Measurements from ENCODE around the gene RFX7.

RFX7 gene

GRCh38 chr15:56056626-56057025, 187.1 kb downstream of the RFX7 start:
- no peak overlapping the region for H2BK5ac ChIP-seq (ENCODE audit: low read length)
- H2BK15ac ChIP-seq (replicated peaks; ENCODE audit: low read depth) = no peak overlapping the region
- no peak overlapping the region for H4K5ac ChIP-seq (ENCODE audit: low read length)
- no peak overlapping the region for H3K4ac ChIP-seq (ENCODE audit: low read depth, low read length)
- H3K23ac ChIP-seq (ENCODE audit: low read length) = no peak overlapping the region
- no peak overlapping the region for H3K4me2 ChIP-seq (ENCODE audit: low read length)
- no peaks in the 10 kb centered on the region for H3K4me1 ChIP-seq (ENCODE audit: control insufficient read depth, low read depth, low read length)
- no CpG with 5 or more reads among the region's 7 CpGs for WGBS (ENCODE audit: extremely low coverage, insufficient coverage, low lambda C conversion rate)
- no peak overlapping the region for H3K27ac ChIP-seq (ENCODE audit: low read depth, low read length)
- no peaks in the 10 kb centered on the region for H3K79me2 ChIP-seq (ENCODE audit: control insufficient read depth, insufficient read depth, low read length)
- no peak overlapping the region for H3K4me3 ChIP-seq (ENCODE audit: low read length)
- no peaks in the 10 kb centered on the region for H3K79me1 ChIP-seq (ENCODE audit: low read length)
- no peak overlapping the region for H4K8ac ChIP-seq (ENCODE audit: low read depth, low read length)
- H3K36me3 ChIP-seq (ENCODE audit: control insufficient read depth, insufficient read depth, low read length) = no peaks in the 10 kb centered on the region
- H3K56ac ChIP-seq (ENCODE audit: low read length) = no peak overlapping the region
- H2BK120ac ChIP-seq (ENCODE audit: low read depth, low read length) = no peak overlapping the region
- peak; percentile 76 for DNase-seq
- no peak overlapping the region for H3K18ac ChIP-seq (ENCODE audit: low read length)
- H3K27me3 ChIP-seq (ENCODE audit: insufficient read depth, low read length, poor library complexity) = no peaks in the 10 kb centered on the region
- no peak overlapping the region for H3K9ac ChIP-seq (ENCODE audit: low read length)
- H2AK5ac ChIP-seq (ENCODE audit: low read length) = no peak overlapping the region

GRCh38 chr15:56053046-56053400, 190.7 kb downstream of the RFX7 start:
- Histone ChIP-seq H3K4me1 (ENCODE audit: control insufficient read depth, low read depth, low read length) (no peaks in the 10 kb centered on the region), H3K4ac (ENCODE audit: low read depth, low read length) (no peak overlapping the region), H2AK5ac (ENCODE audit: low read length) (no peak overlapping the region), H4K5ac (ENCODE audit: low read length) (no peak overlapping the region), H3K18ac (ENCODE audit: low read length) (no peak overlapping the region), H2BK120ac (ENCODE audit: low read depth, low read length) (no peak overlapping the region), H3K79me1 (ENCODE audit: low read length) (no peaks in the 10 kb centered on the region), H3K79me2 (ENCODE audit: control insufficient read depth, insufficient read depth, low read length) (no peaks in the 10 kb centered on the region), H3K27me3 (ENCODE audit: insufficient read depth, low read length, poor library complexity) (no peaks in the 10 kb centered on the region), H3K4me2 (ENCODE audit: low read length) (no peak overlapping the region), H2BK5ac (ENCODE audit: low read length) (no peak overlapping the region), H3K56ac (ENCODE audit: low read length) (no peak overlapping the region), H3K36me3 (ENCODE audit: control insufficient read depth, insufficient read depth, low read length) (no peaks in the 10 kb centered on the region), H3K9ac (ENCODE audit: low read length) (no peak overlapping the region), H3K4me3 (ENCODE audit: low read length) (no peak overlapping the region), H2BK15ac (replicated peaks; ENCODE audit: low read depth) (no peak overlapping the region), H3K23ac (ENCODE audit: low read length) (no peak overlapping the region), H4K8ac (ENCODE audit: low read depth, low read length) (no peak overlapping the region), H3K27ac (ENCODE audit: low read depth, low read length) (no peak overlapping the region)
- DNase-seq = peak; percentile 27

GRCh38 chr15:56052395-56053045, 191.2 kb downstream of the RFX7 start:
- Histone ChIP-seq H3K56ac (ENCODE audit: low read length) (no peak overlapping the region), H3K4me3 (ENCODE audit: low read length) (no peak overlapping the region), H2BK5ac (ENCODE audit: low read length) (no peak overlapping the region), H3K79me1 (ENCODE audit: low read length) (no peaks in the 10 kb centered on the region), H3K4me1 (ENCODE audit: control insufficient read depth, low read depth, low read length) (no peaks in the 10 kb centered on the region), H3K27ac (ENCODE audit: low read depth, low read length) (no peak overlapping the region), H3K36me3 (ENCODE audit: control insufficient read depth, insufficient read depth, low read length) (no peaks in the 10 kb centered on the region), H3K27me3 (ENCODE audit: insufficient read depth, low read length, poor library complexity) (no peaks in the 10 kb centered on the region), H3K9ac (ENCODE audit: low read length) (no peak overlapping the region), H3K23ac (ENCODE audit: low read length) (no peak overlapping the region), H3K18ac (ENCODE audit: low read length) (no peak overlapping the region), H3K79me2 (ENCODE audit: control insufficient read depth, insufficient read depth, low read length) (no peaks in the 10 kb centered on the region), H4K5ac (ENCODE audit: low read length) (no peak overlapping the region), H2AK5ac (ENCODE audit: low read length) (no peak overlapping the region), H4K8ac (ENCODE audit: low read depth, low read length) (no peak overlapping the region), H3K4ac (ENCODE audit: low read depth, low read length) (no peak overlapping the region), H2BK15ac (replicated peaks; ENCODE audit: low read depth) (no peak overlapping the region), H2BK120ac (ENCODE audit: low read depth, low read length) (no peak overlapping the region), H3K4me2 (ENCODE audit: low read length) (no peak overlapping the region)
- peak; percentile 66 for DNase-seq
- no CpG with 5 or more reads among the region's 2 CpGs for WGBS (ENCODE audit: extremely low coverage, insufficient coverage, low lambda C conversion rate)

GRCh38 chr15:56051676-56052075, 192.0 kb downstream of the RFX7 start:
- Histone ChIP-seq H3K9ac (ENCODE audit: low read length) (no peak overlapping the region), H3K56ac (ENCODE audit: low read length) (no peak overlapping the region), H3K4ac (ENCODE audit: low read depth, low read length) (no peak overlapping the region), H3K4me2 (ENCODE audit: low read length) (no peak overlapping the region), H3K23ac (ENCODE audit: low read length) (no peak overlapping the region), H2BK15ac (replicated peaks; ENCODE audit: low read depth) (no peak overlapping the region), H3K27ac (ENCODE audit: low read depth, low read length) (no peak overlapping the region), H2BK5ac (ENCODE audit: low read length) (no peak overlapping the region), H3K36me3 (ENCODE audit: control insufficient read depth, insufficient read depth, low read length) (no peaks in the 10 kb centered on the region), H4K8ac (ENCODE audit: low read depth, low read length) (no peak overlapping the region), H3K27me3 (ENCODE audit: insufficient read depth, low read length, poor library complexity) (no peaks in the 10 kb centered on the region), H2BK120ac (ENCODE audit: low read depth, low read length) (no peak overlapping the region), H3K4me3 (ENCODE audit: low read length) (no peak overlapping the region), H3K18ac (ENCODE audit: low read length) (no peak overlapping the region), H2AK5ac (ENCODE audit: low read length) (no peak overlapping the region), H3K4me1 (ENCODE audit: control insufficient read depth, low read depth, low read length) (no peaks in the 10 kb centered on the region), H4K5ac (ENCODE audit: low read length) (no peak overlapping the region), H3K79me1 (ENCODE audit: low read length) (no peaks in the 10 kb centered on the region), H3K79me2 (ENCODE audit: control insufficient read depth, insufficient read depth, low read length) (no peaks in the 10 kb centered on the region)
- no peak for DNase-seq

GRCh38 chr15:56049577-56049976, 194.1 kb downstream of the RFX7 start:
- no peak overlapping the region for H3K56ac ChIP-seq (ENCODE audit: low read length)

GRCh38 chr15:56047354-56047753, 196.3 kb downstream of the RFX7 start:
- Histone ChIP-seq H4K5ac (ENCODE audit: low read length) (no peak overlapping the region), H3K4ac (ENCODE audit: low read depth, low read length) (no peak overlapping the region), H2BK15ac (replicated peaks; ENCODE audit: low read depth) (no peak overlapping the region), H3K4me3 (ENCODE audit: low read length) (no peak overlapping the region), H4K8ac (ENCODE audit: low read depth, low read length) (no peak overlapping the region), H3K9ac (ENCODE audit: low read length) (no peak overlapping the region), H3K18ac (ENCODE audit: low read length) (no peak overlapping the region), H3K56ac (ENCODE audit: low read length) (no peak overlapping the region), H3K4me2 (ENCODE audit: low read length) (no peak overlapping the region), H3K79me1 (ENCODE audit: low read length) (no peaks in the 10 kb centered on the region), H3K27me3 (ENCODE audit: insufficient read depth, low read length, poor library complexity) (no peaks in the 10 kb centered on the region), H2AK5ac (ENCODE audit: low read length) (no peak overlapping the region), H3K79me2 (ENCODE audit: control insufficient read depth, insufficient read depth, low read length) (no peaks in the 10 kb centered on the region), H3K36me3 (ENCODE audit: control insufficient read depth, insufficient read depth, low read length) (no peaks in the 10 kb centered on the region), H3K23ac (ENCODE audit: low read length) (no peak overlapping the region), H2BK120ac (ENCODE audit: low read depth, low read length) (no peak overlapping the region), H2BK5ac (ENCODE audit: low read length) (no peak overlapping the region), H3K4me1 (ENCODE audit: control insufficient read depth, low read depth, low read length) (no peaks in the 10 kb centered on the region), H3K27ac (ENCODE audit: low read depth, low read length) (no peak overlapping the region)
- no CpG with 5 or more reads among the region's 1 CpG for WGBS (ENCODE audit: extremely low coverage, insufficient coverage, low lambda C conversion rate)
- DNase-seq = no peak

More at GRCh38 chr15:56049577-56049976, 194.1 kb downstream of the RFX7 start:
- Histone ChIP-seq H3K4me1 (ENCODE audit: control insufficient read depth, low read depth, low read length) (no peaks in the 10 kb centered on the region), H3K79me1 (ENCODE audit: low read length) (no peaks in the 10 kb centered on the region), H4K5ac (ENCODE audit: low read length) (no peak overlapping the region), H2BK120ac (ENCODE audit: low read depth, low read length) (no peak overlapping the region), H3K27me3 (ENCODE audit: insufficient read depth, low read length, poor library complexity) (no peaks in the 10 kb centered on the region), H3K36me3 (ENCODE audit: control insufficient read depth, insufficient read depth, low read length) (no peaks in the 10 kb centered on the region), H3K4me2 (ENCODE audit: low read length) (no peak overlapping the region), H2BK5ac (ENCODE audit: low read length) (no peak overlapping the region), H4K8ac (ENCODE audit: low read depth, low read length) (no peak overlapping the region), H3K27ac (ENCODE audit: low read depth, low read length) (no peak overlapping the region), H2BK15ac (replicated peaks; ENCODE audit: low read depth) (no peak overlapping the region), H2AK5ac (ENCODE audit: low read length) (no peak overlapping the region), H3K23ac (ENCODE audit: low read length) (no peak overlapping the region), H3K79me2 (ENCODE audit: control insufficient read depth, insufficient read depth, low read length) (no peaks in the 10 kb centered on the region), H3K18ac (ENCODE audit: low read length) (no peak overlapping the region), H3K9ac (ENCODE audit: low read length) (no peak overlapping the region), H3K4me3 (ENCODE audit: low read length) (no peak overlapping the region), H3K4ac (ENCODE audit: low read depth, low read length) (no peak overlapping the region)
- no peak for DNase-seq
- WGBS (ENCODE audit: extremely low coverage, insufficient coverage, low lambda C conversion rate) = no CpG with 5 or more reads among the region's 5 CpGs
